Memory B cell (primary cell): ENCODE data around the gene RHOG.
A peak's percentile ranks its signal among the peaks of the same experiment; 100 is the strongest.

Experiments used
- ATAC-seq: fragments of 150-1000 bp; cut with Tn5 transposase; 2 replicates; pipeline ENCODE4 v1.10.0; 2021; ENCODE audit warnings: low read depth, mild to moderate bottlenecking, moderate library complexity
- DNase-seq, 2 donors: peaks; one replicate each; pipeline ENCODE4 v3.0.0; 2022; ENCODE audit warnings: low spot score in 2 of 2
- H3K27ac Mint-ChIP-seq: one replicate; pipeline ENCODE4 v1.8.0; 2022; ENCODE audit warnings: mild to moderate bottlenecking, moderate library complexity, mixed read lengths
- H3K27me3 Mint-ChIP-seq: one replicate; pipeline ENCODE4 v1.8.0; 2022; ENCODE audit warnings: mixed read lengths
- H3K36me3 Mint-ChIP-seq: one replicate; pipeline ENCODE4 v1.8.0; 2022; ENCODE audit warnings: mild to moderate bottlenecking, mixed read lengths
- H3K4me1 Mint-ChIP-seq: one replicate; pipeline ENCODE4 v1.8.0; 2022; ENCODE audit warnings: mixed read lengths
- H3K4me3 Mint-ChIP-seq: one replicate; pipeline ENCODE4 v1.8.0; 2022; ENCODE audit warnings: mild to moderate bottlenecking, moderate library complexity, mixed read lengths
- H3K9me3 Mint-ChIP-seq: one replicate; pipeline ENCODE4 v1.8.0; 2022; ENCODE audit warnings: mixed read lengths

RHOG gene

GRCh38 chr11:3834664-3835461 lies 5.9 kb downstream of the RHOG start:
- Mint-ChIP-seq H3K36me3 (peaks cover 13% of the 10 kb centered on the region), H3K27me3 (no peaks in the 10 kb centered on the region), H3K27ac (peak overlapping the region; percentile 87), H3K9me3 (no peaks in the 10 kb centered on the region), H3K4me1 (peaks cover 81% of the 10 kb centered on the region), H3K4me3 (peak overlapping the region; percentile 61)
- no peak for DNase-seq
- ATAC-seq = peak; percentile 18

GRCh38 chr11:3834349-3834663 lies 6.5 kb downstream of the RHOG start:
- Mint-ChIP-seq H3K9me3 (no peaks in the 10 kb centered on the region), H3K4me1 (peaks cover 75% of the 10 kb centered on the region), H3K27ac (peak overlapping the region; percentile 87), H3K4me3 (peak overlapping the region; percentile 61), H3K36me3 (peaks cover 13% of the 10 kb centered on the region), H3K27me3 (no peaks in the 10 kb centered on the region)
- ATAC-seq (no peak), DNase-seq (no peak)

- Mint-ChIP-seq H3K4me3 (no peak overlapping the region), H3K27ac (peak overlapping the region; percentile 87), H3K4me1 (peaks cover 69% of the 10 kb centered on the region), H3K27me3 (no peaks in the 10 kb centered on the region), H3K9me3 (no peaks in the 10 kb centered on the region), H3K36me3 (peaks cover 13% of the 10 kb centered on the region)
- DNase-seq = no peak
- ATAC-seq = no peak
Measured at GRCh38 chr11:3833449-3833848, 7.3 kb downstream of the RHOG start.

GRCh38 chr11:3832816-3833215 lies 7.9 kb downstream of the RHOG start:
- Mint-ChIP-seq H3K9me3 (no peaks in the 10 kb centered on the region), H3K4me1 (peaks cover 63% of the 10 kb centered on the region), H3K36me3 (peaks cover 16% of the 10 kb centered on the region), H3K4me3 (peak overlapping the region; percentile 24), H3K27ac (peak overlapping the region; percentile 87), H3K27me3 (no peaks in the 10 kb centered on the region)
- no peak for ATAC-seq
- DNase-seq = no peak

- no peaks in the 10 kb centered on the region for H3K27me3 Mint-ChIP-seq
- peaks cover 26% of the 10 kb centered on the region for H3K36me3 Mint-ChIP-seq
- no peak for ATAC-seq
- H3K4me1 Mint-ChIP-seq = peaks cover 60% of the 10 kb centered on the region
- H3K9me3 Mint-ChIP-seq = no peaks in the 10 kb centered on the region
- DNase-seq = no peak
- peak overlapping the region; percentile 87 for H3K27ac Mint-ChIP-seq
- no peak overlapping the region for H3K4me3 Mint-ChIP-seq
Measured at GRCh38 chr11:3831378-3832239, 9.2 kb downstream of the RHOG start.

- Mint-ChIP-seq H3K27ac (peak overlapping the region; percentile 87), H3K9me3 (no peaks in the 10 kb centered on the region), H3K27me3 (no peaks in the 10 kb centered on the region), H3K4me1 (peaks cover 58% of the 10 kb centered on the region), H3K36me3 (peaks cover 28% of the 10 kb centered on the region), H3K4me3 (no peak overlapping the region)
- ATAC-seq (no peak), DNase-seq (no peak)
Measured at GRCh38 chr11:3830730-3831129, 10.0 kb downstream of the RHOG start.

GRCh38 chr11:3830088-3830487 lies 10.7 kb downstream of the RHOG start:
- H3K27me3 Mint-ChIP-seq = no peaks in the 10 kb centered on the region
- H3K27ac Mint-ChIP-seq = peak overlapping the region; percentile 67
- H3K4me3 Mint-ChIP-seq = no peak overlapping the region
- peaks cover 54% of the 10 kb centered on the region for H3K4me1 Mint-ChIP-seq
- H3K9me3 Mint-ChIP-seq = no peaks in the 10 kb centered on the region
- H3K36me3 Mint-ChIP-seq = peaks cover 25% of the 10 kb centered on the region
- DNase-seq = no peak
- ATAC-seq = no peak

GRCh38 chr11:3827434-3828186 lies 13.1 kb downstream of the RHOG start:
- DNase-seq (no peak), ATAC-seq (no peak)
- Mint-ChIP-seq H3K27me3 (no peaks in the 10 kb centered on the region), H3K27ac (peak overlapping the region; percentile 55), H3K9me3 (no peaks in the 10 kb centered on the region), H3K36me3 (peaks cover 20% of the 10 kb centered on the region), H3K4me1 (peaks cover 43% of the 10 kb centered on the region), H3K4me3 (no peak overlapping the region)

- no peak for ATAC-seq
- Mint-ChIP-seq H3K27ac (peak overlapping the region; percentile 89), H3K4me1 (peaks cover 34% of the 10 kb centered on the region), H3K9me3 (no peaks in the 10 kb centered on the region), H3K4me3 (no peak overlapping the region), H3K36me3 (peaks cover 19% of the 10 kb centered on the region), H3K27me3 (no peaks in the 10 kb centered on the region)
- no peak for DNase-seq
Measured at GRCh38 chr11:3826721-3827120, 14.0 kb downstream of the RHOG start.

- no peak overlapping the region for H3K4me3 Mint-ChIP-seq
- no peak for ATAC-seq
- DNase-seq = no peak
- peaks cover 23% of the 10 kb centered on the region for H3K4me1 Mint-ChIP-seq
- no peaks in the 10 kb centered on the region for H3K9me3 Mint-ChIP-seq
- H3K27me3 Mint-ChIP-seq = no peaks in the 10 kb centered on the region
- H3K27ac Mint-ChIP-seq = peak overlapping the region; percentile 89
- H3K36me3 Mint-ChIP-seq = peaks cover 16% of the 10 kb centered on the region
Measured at GRCh38 chr11:3825473-3826154, 15.1 kb downstream of the RHOG start.

- Mint-ChIP-seq H3K4me3 (no peak overlapping the region), H3K27me3 (no peaks in the 10 kb centered on the region), H3K4me1 (peaks cover 23% of the 10 kb centered on the region), H3K36me3 (peaks cover 16% of the 10 kb centered on the region), H3K27ac (peak overlapping the region; percentile 89), H3K9me3 (no peaks in the 10 kb centered on the region)
- DNase-seq (peak; percentile 80 to 82), ATAC-seq (peak; percentile 97)
Measured at GRCh38 chr11:3824714-3825472, 15.9 kb downstream of the RHOG start.

GRCh38 chr11:3823762-3824506 lies 16.8 kb downstream of the RHOG start:
- H3K4me3 Mint-ChIP-seq = no peak overlapping the region
- peak overlapping the region; percentile 89 for H3K27ac Mint-ChIP-seq
- H3K36me3 Mint-ChIP-seq = peaks cover 16% of the 10 kb centered on the region
- DNase-seq (no peak), ATAC-seq (no peak)
- H3K27me3 Mint-ChIP-seq = no peaks in the 10 kb centered on the region
- no peaks in the 10 kb centered on the region for H3K9me3 Mint-ChIP-seq
- peaks cover 23% of the 10 kb centered on the region for H3K4me1 Mint-ChIP-seq
